Measurements from ENCODE around the gene MX2. TPM values are rescaled to one million over a fixed set of nuclear protein-coding genes. Genes with fewer than 3 reads are reported as not detected.

Gene MX2
- total and polyA plus RNA-seq, 9 of the 15 experiments (the other 6 are each of a cell fraction or from before 2014, with no cell fraction given) = 0.10 to 0.95 (median 0.47) TPM; not detected in 1

- TF ChIP-seq ZNF75A (CRISPR knock-in tag; IDR thresholded peaks at IDR 0.05) = no peak
- TF ChIP-seq ZNF184 (CRISPR knock-in tag; IDR thresholded peaks at IDR 0.05) = no peak
- TF ChIP-seq ATF7 (IDR thresholded peaks at IDR 0.05) = no peak
- no peak for TF ChIP-seq ZKSCAN3 (CRISPR knock-in tag; IDR thresholded peaks at IDR 0.05)
Measured at GRCh38 chr21:41321211-41321907, 40.5 kb upstream of the MX2 start (continued).

GRCh38 chr21:41321908-41322495 is 39.8 kb upstream of the MX2 start:
- ChIA-PET CTCF (ENCODE audit: low intra/inter-chr PET ratio) (no interaction called here), POLR2A (no interaction called here)
- no peak overlapping the region for H3K9ac ChIP-seq (ENCODE audit: insufficient read depth in 1 of 2, low read depth in 2 of 2, low read length in 2 of 2)
- H4K20me1 ChIP-seq (replicated peaks; ENCODE audit: control insufficient read depth, insufficient read depth, low read length) = 0 out of 2 replicates have a peak, but pooled peaks cover 5% of the 10 kb centered on the region
- WGBS (ENCODE audit: insufficient coverage, low coverage, missing lambda C conversion rate) = 1% methylated on average over 7 of the region's 7 CpGs
- H2AFZ ChIP-seq (ENCODE audit: low read depth, low read length) = no peak overlapping the region
- no peak overlapping the region for H3K27ac ChIP-seq (ENCODE audit: extremely low read depth, low read depth, low read length)
- no peak overlapping the region for H3K4me2 ChIP-seq (ENCODE audit: insufficient read depth, low read length)
- intact Hi-C loops (cut with micrococcal nuclease) (no loop called here), in situ Hi-C loops (cut with MboI) (no loop called here)
- FAIRE-seq = no peak
- no peaks in the 10 kb centered on the region for H3K79me2 ChIP-seq (ENCODE audit: control insufficient read depth, insufficient read depth, low read length)
- no peaks in the 10 kb centered on the region for H3K36me3 ChIP-seq (ENCODE audit: control insufficient read depth, insufficient read depth, low read length)
- H3K4me3 ChIP-seq = no peak overlapping the region
- peaks cover 0 to 2% of the 10 kb centered on the region in 2 experiments; a peak in 1 of 5 replicates for H3K4me1 ChIP-seq (replicated peaks in 1 of 2; ENCODE audit: control insufficient read depth in 2 of 2, insufficient read depth in 2 of 2, low read length in 2 of 2)
- ATAC-seq = no peak
- BruUV-seq (replicated peaks) = no TSS peak
- H3K9me1 ChIP-seq (ENCODE audit: control insufficient read depth, insufficient read depth, low read length) = no peaks in the 10 kb centered on the region
- H3K9me3 ChIP-seq (replicated peaks; ENCODE audit: control insufficient read depth, insufficient read depth, low read depth, low read length) = no peaks in the 10 kb centered on the region
- no peak for DNase-seq (ENCODE audit: extremely low read depth in 1 of 4, low spot score in 3 of 4)
- H3K27me3 ChIP-seq (ENCODE audit: control insufficient read depth in 2 of 2, insufficient read depth in 2 of 2, low read length in 2 of 2) = peaks cover 14 to 54% of the 10 kb centered on the region in 2 experiments; a peak in 3 of 5 replicates
- no peak for TF ChIP-seq ZNF431 (CRISPR knock-in tag; IDR thresholded peaks at IDR 0.05)
- no peak for TF ChIP-seq ZNF407 (IDR thresholded peaks at IDR 0.05; ENCODE audit: low read depth)
- TF ChIP-seq ETV6 (IDR thresholded peaks at IDR 0.05; ENCODE audit: borderline replicate concordance in 1 of 2, low read depth in 2 of 2, low read length in 1 of 2) = no peak
- TF ChIP-seq ETV6 (CRISPR knock-in tag; IDR thresholded peaks at IDR 0.05; ENCODE audit: borderline replicate concordance) = no peak
- TF ChIP-seq ZNF589 (CRISPR knock-in tag; IDR thresholded peaks at IDR 0.05; ENCODE audit: low read depth) = no peak
- TF ChIP-seq ZNF354B (CRISPR knock-in tag; IDR thresholded peaks at IDR 0.05) = no peak

Measured in K562 (cell line).